ENCODE results near the gene KCNA2. TPM values are rescaled to one million over a fixed set of nuclear protein-coding genes. Genes with fewer than 3 reads are reported as not detected.

Gene KCNA2
- total and polyA plus RNA-seq, 10 donors = 0.09 to 2.6 (median 1.2) TPM

GRCh38 chr1:110636149-110636935 is 30.2 kb upstream of the KCNA2 start:
- no peak for DNase-seq
- H3K27me3 ChIP-seq (replicated peaks in 1 of 7) = no peaks in the 10 kb centered on the region

GRCh38 chr1:110635434-110635833 is 29.3 kb upstream of the KCNA2 start:
- 85 to 98% (median 96%) methylated on average over 2 of the region's 2 CpGs for WGBS, 5 donors

More at GRCh38 chr1:110636149-110636935, 30.2 kb upstream of the KCNA2 start:
- Histone ChIP-seq H3K4me1 (peaks cover 29 to 96% (median 74%) of the 10 kb centered on the region in 6 donors), H3K27ac (peak overlapping the region; percentile 41 to 85 (median 70)), H3K4me3 (no peak overlapping the region), H3K9me3 (no peaks in the 10 kb centered on the region), H3K36me3 (no peaks in the 10 kb centered on the region)
- WGBS, 5 donors = 50 to 64% (median 62%) methylated on average over 4 of the region's 4 CpGs
- no peak for TF ChIP-seq CTCF (IDR thresholded peaks at IDR 0.05 in 8 of 11, conservative IDR thresholded peaks at IDR 0.05 in 3 of 11)
- no peak for TF ChIP-seq POLR2A (IDR thresholded peaks at IDR 0.05)
- TF ChIP-seq POLR2AphosphoS5 (IDR thresholded peaks at IDR 0.05) = peak in 1 of 3 donors; percentile 37
- intact Hi-C loops (cut with DNase I; ENCODE audit: low total_unique reads) = no loop called here

GRCh38 chr1:110634455-110635311 is 28.5 kb upstream of the KCNA2 start:
- no peak overlapping the region for H3K4me3 ChIP-seq
- no peaks in the 10 kb centered on the region for H3K27me3 ChIP-seq (replicated peaks in 1 of 7)
- peaks cover 35 to 96% (median 78%) of the 10 kb centered on the region in 6 donors for H3K4me1 ChIP-seq
- H3K36me3 ChIP-seq = no peaks in the 10 kb centered on the region
- H3K27ac ChIP-seq = peak overlapping the region in 7 of 8 donors; percentile 46 to 85 (median 73)
- WGBS, 5 donors = 33 to 58% (median 39%) methylated on average over 6 to 7 of the region's 7 CpGs
- peak; percentile 87 for DNase-seq
- intact Hi-C loops (cut with DNase I; ENCODE audit: low total_unique reads) = loop anchor here (5.0 kb wide), 1 partner anchor 133 kb away; no protein-coding TSS in a partner anchor
- no peaks in the 10 kb centered on the region for H3K9me3 ChIP-seq
- TF ChIP-seq POLR2AphosphoS5 (IDR thresholded peaks at IDR 0.05) = peak in 2 of 3 donors; percentile 66 to 76
- TF ChIP-seq CTCF (IDR thresholded peaks at IDR 0.05 in 8 of 11, conservative IDR thresholded peaks at IDR 0.05 in 3 of 11) = no peak
- no peak for TF ChIP-seq POLR2A (IDR thresholded peaks at IDR 0.05)

More at GRCh38 chr1:110635434-110635833, 29.3 kb upstream of the KCNA2 start:
- H3K36me3 ChIP-seq = no peaks in the 10 kb centered on the region
- intact Hi-C loops (cut with DNase I; ENCODE audit: low total_unique reads) = no loop called here
- H3K4me1 ChIP-seq = peaks cover 35 to 100% (median 81%) of the 10 kb centered on the region in 6 donors
- DNase-seq = no peak
- H3K27ac ChIP-seq = peak overlapping the region in 7 of 8 donors; percentile 41 to 85 (median 73)
- TF ChIP-seq POLR2AphosphoS5 (IDR thresholded peaks at IDR 0.05) = no peak
- no peaks in the 10 kb centered on the region for H3K9me3 ChIP-seq
- no peaks in the 10 kb centered on the region for H3K27me3 ChIP-seq (replicated peaks in 1 of 7)
- H3K4me3 ChIP-seq = no peak overlapping the region

- TF ChIP-seq POLR2AphosphoS5 (IDR thresholded peaks at IDR 0.05) = no peak
- TF ChIP-seq POLR2A (IDR thresholded peaks at IDR 0.05) = no peak
- TF ChIP-seq CTCF (IDR thresholded peaks at IDR 0.05 in 8 of 11, conservative IDR thresholded peaks at IDR 0.05 in 3 of 11) = no peak
- Histone ChIP-seq H3K4me3 (no peak overlapping the region), H3K4me1 (peaks cover 35 to 90% (median 78%) of the 10 kb centered on the region in 6 donors), H3K9me3 (no peaks in the 10 kb centered on the region), H3K27me3 (replicated peaks in 1 of 7) (no peaks in the 10 kb centered on the region), H3K36me3 (no peaks in the 10 kb centered on the region), H3K27ac (peak overlapping the region in 6 of 8 donors; percentile 52 to 85 (median 74))
- intact Hi-C loops (cut with DNase I; ENCODE audit: low total_unique reads) = loop anchor here (5.0 kb wide), 1 partner anchor 133 kb away; no protein-coding TSS in a partner anchor
- 81 to 100% (median 92%) methylated on average over 1 of the region's 1 CpG for WGBS, 5 donors
- no peak for DNase-seq
These were observed 27.9 kb upstream of the KCNA2 start for GRCh38 chr1:110634086-110634454.
